Calu3 (cell line): ENCODE results near the gene RASD2. TPM values are rescaled to one million over a fixed set of nuclear protein-coding genes. Genes with fewer than 3 reads are reported as not detected.

Experiments used
- BruUV-seq: library from RNA; stranded (reverse); fragments of 400-500 nt; replicated peaks from 2 replicates; lab custom pipeline; 2021; lab: Mats Ljungman, UMichigan
- CTCF ChIA-PET: fragments of 300-600 bp; sonication (Branson Sonifier 250); formaldehyde crosslinking; loops from one replicate; lab custom pipeline; 2022; ENCODE audit warnings: antibody characterized with exemption; lab: Charles Lee
- DNase-seq: peaks from one replicate; pipeline ENCODE4 v3.0.0; 2022
- H3K27ac Mint-ChIP-seq: one replicate; pipeline ENCODE4 v1.8.0; 2022; ENCODE audit warnings: mixed read lengths; ENCODE audit not compliant: unreplicated experiment
- H3K27me3 Mint-ChIP-seq: one replicate; pipeline ENCODE4 v1.8.0; 2022; ENCODE audit warnings: mixed read lengths; ENCODE audit not compliant: unreplicated experiment
- H3K36me3 Mint-ChIP-seq: one replicate; pipeline ENCODE4 v1.8.0; 2022; ENCODE audit warnings: mild to moderate bottlenecking, moderate library complexity, mixed read lengths; ENCODE audit not compliant: insufficient read depth, unreplicated experiment
- H3K4me1 Mint-ChIP-seq: one replicate; pipeline ENCODE4 v1.8.0; 2022; ENCODE audit warnings: mild to moderate bottlenecking, low read depth, mixed read lengths; ENCODE audit not compliant: unreplicated experiment
- H3K4me3 Mint-ChIP-seq: one replicate; pipeline ENCODE4 v1.8.0; 2022; ENCODE audit warnings: mild to moderate bottlenecking, low read depth, moderate library complexity, mixed read lengths; ENCODE audit not compliant: unreplicated experiment
- H3K9me3 Mint-ChIP-seq: one replicate; pipeline ENCODE4 v1.8.0; 2022; ENCODE audit warnings: low read depth, mixed read lengths; ENCODE audit not compliant: unreplicated experiment
- intact Hi-C: fragments of 100-400 bp; cut with micrococcal nuclease; formaldehyde crosslinking; loops from one replicate; pipeline ENCODE4 v1.10.0; 2022; ENCODE audit not compliant: unreplicated experiment
- total RNA-seq: library from RNA; stranded (reverse); gene quantifications from 2 replicates; pipeline ENCODE4 v1.2.3, GENCODE V29; 2022
- TF ChIP-seq, protein P1 (sequence below): fragments of 200-600 bp; IDR thresholded peaks from one replicate; pipeline ENCODE4 v1.8.0; 2022; ENCODE audit warnings: antibody characterized with exemption; ENCODE audit not compliant: unreplicated experiment

Gene RASD2
- total RNA-seq, 1 experiment from 2014 or later: 0.14 TPM

GRCh38 chr22:35525687-35526332, 14.8 kb upstream of the RASD2 start:
- Mint-ChIP-seq H3K27ac (no peak overlapping the region), H3K9me3 (no peaks in the 10 kb centered on the region), H3K4me3 (no peak overlapping the region), H3K4me1 (no peaks in the 10 kb centered on the region), H3K27me3 (peaks cover 26% of the 10 kb centered on the region), H3K36me3 (no peaks in the 10 kb centered on the region)
- intact Hi-C loops: no loop called here
- TF ChIP-seq, protein P1, sequence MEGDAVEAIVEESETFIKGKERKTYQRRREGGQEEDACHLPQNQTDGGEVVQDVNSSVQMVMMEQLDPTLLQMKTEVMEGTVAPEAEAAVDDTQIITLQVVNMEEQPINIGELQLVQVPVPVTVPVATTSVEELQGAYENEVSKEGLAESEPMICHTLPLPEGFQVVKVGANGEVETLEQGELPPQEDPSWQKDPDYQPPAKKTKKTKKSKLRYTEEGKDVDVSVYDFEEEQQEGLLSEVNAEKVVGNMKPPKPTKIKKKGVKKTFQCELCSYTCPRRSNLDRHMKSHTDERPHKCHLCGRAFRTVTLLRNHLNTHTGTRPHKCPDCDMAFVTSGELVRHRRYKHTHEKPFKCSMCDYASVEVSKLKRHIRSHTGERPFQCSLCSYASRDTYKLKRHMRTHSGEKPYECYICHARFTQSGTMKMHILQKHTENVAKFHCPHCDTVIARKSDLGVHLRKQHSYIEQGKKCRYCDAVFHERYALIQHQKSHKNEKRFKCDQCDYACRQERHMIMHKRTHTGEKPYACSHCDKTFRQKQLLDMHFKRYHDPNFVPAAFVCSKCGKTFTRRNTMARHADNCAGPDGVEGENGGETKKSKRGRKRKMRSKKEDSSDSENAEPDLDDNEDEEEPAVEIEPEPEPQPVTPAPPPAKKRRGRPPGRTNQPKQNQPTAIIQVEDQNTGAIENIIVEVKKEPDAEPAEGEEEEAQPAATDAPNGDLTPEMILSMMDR: no peak
- no peak for DNase-seq
- CTCF ChIA-PET: no interaction called here
- BruUV-seq: no TSS peak

- no peak overlapping the region for H3K4me3 Mint-ChIP-seq
- CTCF ChIA-PET: no interaction called here
- no peak overlapping the region for H3K27ac Mint-ChIP-seq
Observed at GRCh38 chr22:35526333-35526979, 14.2 kb upstream of the RASD2 start.

DNA sequence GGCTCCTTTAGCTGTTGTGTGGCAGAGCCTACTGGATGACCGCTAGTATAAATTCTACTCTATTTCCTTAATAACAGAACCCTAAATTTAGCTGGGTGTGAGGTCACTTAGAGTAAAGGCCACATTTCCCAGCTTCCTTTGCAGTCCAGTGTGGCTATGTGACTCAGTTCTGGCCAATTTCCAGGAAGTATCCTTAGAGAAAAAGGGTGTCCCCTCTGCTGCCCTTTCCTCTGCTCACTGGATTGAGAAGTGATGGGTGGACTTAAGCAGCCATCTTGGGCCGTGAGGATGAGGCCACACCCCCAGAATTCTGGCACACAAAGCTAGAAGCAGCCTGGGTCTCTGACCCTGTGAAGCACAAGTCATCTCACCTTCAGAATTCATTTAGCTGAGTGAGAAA, 11.7 kb upstream of the RASD2 start:
- CTCF ChIA-PET: no interaction called here
- DNase-seq: no peak
- Mint-ChIP-seq H3K27me3 (no peaks in the 10 kb centered on the region), H3K27ac (no peak overlapping the region), H3K36me3 (no peaks in the 10 kb centered on the region), H3K9me3 (no peaks in the 10 kb centered on the region), H3K4me1 (no peaks in the 10 kb centered on the region), H3K4me3 (no peak overlapping the region)
- BruUV-seq: no TSS peak
- TF ChIP-seq, protein P1: no peak
- intact Hi-C loops: no loop called here

More at GRCh38 chr22:35526333-35526979, 14.2 kb upstream of the RASD2 start:
- Mint-ChIP-seq H3K4me1 (no peaks in the 10 kb centered on the region), H3K36me3 (no peaks in the 10 kb centered on the region), H3K9me3 (no peaks in the 10 kb centered on the region), H3K27me3 (peaks cover 20% of the 10 kb centered on the region)
- TF ChIP-seq, protein P1: no peak
- BruUV-seq: no TSS peak
- no peak for DNase-seq
- intact Hi-C loops: no loop called here

DNA sequence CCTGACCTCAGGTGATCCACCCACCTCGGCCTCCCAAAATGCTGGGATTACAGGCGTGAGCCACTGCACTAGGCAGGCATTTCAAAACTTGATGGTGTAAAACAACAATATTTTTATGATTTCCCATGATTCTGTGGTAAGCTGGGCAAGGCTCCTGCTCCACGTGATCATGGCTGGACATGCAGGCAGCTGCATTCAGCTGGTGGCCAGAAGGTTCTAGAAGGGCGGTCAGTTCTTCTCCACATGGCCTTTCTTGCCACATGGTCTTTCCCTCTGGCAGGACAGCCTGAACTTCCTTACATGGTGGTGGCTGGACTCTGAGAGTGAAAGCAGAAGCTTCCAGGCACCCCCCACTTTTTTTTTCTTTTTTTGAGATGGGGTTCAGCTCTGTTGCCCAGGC, 9.9 kb upstream of the RASD2 start:
- CTCF ChIA-PET: interaction anchor here (0.5 kb wide), 1 partner anchor 53 kb away, joined by 4 read pairs; no protein-coding TSS in a partner anchor
- H3K27me3 Mint-ChIP-seq: peaks cover 11% of the 10 kb centered on the region
- no peaks in the 10 kb centered on the region for H3K36me3 Mint-ChIP-seq
- TF ChIP-seq, protein P1: no peak
- no peaks in the 10 kb centered on the region for H3K9me3 Mint-ChIP-seq
- no peak overlapping the region for H3K4me3 Mint-ChIP-seq
- BruUV-seq: no TSS peak
- intact Hi-C loops: no loop called here
- H3K27ac Mint-ChIP-seq: no peak overlapping the region
- no peak for DNase-seq
- H3K4me1 Mint-ChIP-seq: no peaks in the 10 kb centered on the region
